Thoracic aorta (tissue), 2 donors: Measurements from ENCODE around the gene GCNT2. TPM values are rescaled to one million over a fixed set of nuclear protein-coding genes. Genes with fewer than 3 reads are reported as not detected.

Experiments
- ATAC-seq: fragments of 150-250 bp; one replicate; pipeline ENCODE4 v1.8.0; 2017; ENCODE audit warnings: low read depth; ENCODE audit not compliant: insufficient number of reproducible peaks, low FRiP score
- DNase-seq: peaks from one replicate; pipeline ENCODE4 v3.0.0-alpha.2; 2020; ENCODE audit warnings: low spot score
- H3K27ac ChIP-seq, 2 donors: fragments of 200-600 bp; sonication (generic); 1 replicate in 1 of 2; 2 replicates in 1 of 2; pipeline ENCODE4 v1.5.1; 2016; ENCODE audit warnings: mild to moderate bottlenecking in 2 of 2, moderate library complexity in 2 of 2
- H3K27me3 ChIP-seq: fragments of 200-600 bp; sonication (generic); replicated peaks from 2 replicates; pipeline ENCODE4 v1.6.0; 2016; ENCODE audit warnings: mild to moderate bottlenecking; ENCODE audit not compliant: insufficient read depth
- H3K36me3 ChIP-seq: fragments of 200-600 bp; sonication (generic); one replicate; pipeline ENCODE4 v1.5.1; 2016
- H3K4me1 ChIP-seq, 2 donors: fragments of 200-600 bp; sonication (generic); 1 replicate in 1 of 2; 2 replicates in 1 of 2; pipeline versions ENCODE4 v1.5.1 to v1.6.0; 2016; ENCODE audit warnings: low read depth in 2 of 2, mild to moderate bottlenecking in 1 of 2; ENCODE audit not compliant: control insufficient read depth in 1 of 2
- H3K4me3 ChIP-seq: fragments of 200-600 bp; sonication (generic); 2 replicates; pipeline ENCODE4 v1.5.1; 2016; ENCODE audit warnings: mild to moderate bottlenecking
- H3K9me3 ChIP-seq: fragments of 200-600 bp; sonication (generic); 2 replicates; pipeline ENCODE4 v1.5.1; 2016
- CTCF ChIP-seq: fragments of 200-600 bp; sonication (generic); IDR thresholded peaks from one replicate; pipeline ENCODE4 v1.5.1; 2019; ENCODE audit warnings: antibody characterized with exemption
- total RNA-seq, 2 donors: library from RNA; depleted of rRNA; stranded (reverse); fragments of >200 nt; gene quantifications; one replicate each; pipeline versions ENCODE4 v1.1.0 to v1.2.3, GENCODE V29; 2016

The GCNT2 gene
- total RNA-seq, 2 donors from 2014 or later: 29.1 to 44.9 TPM

DNA sequence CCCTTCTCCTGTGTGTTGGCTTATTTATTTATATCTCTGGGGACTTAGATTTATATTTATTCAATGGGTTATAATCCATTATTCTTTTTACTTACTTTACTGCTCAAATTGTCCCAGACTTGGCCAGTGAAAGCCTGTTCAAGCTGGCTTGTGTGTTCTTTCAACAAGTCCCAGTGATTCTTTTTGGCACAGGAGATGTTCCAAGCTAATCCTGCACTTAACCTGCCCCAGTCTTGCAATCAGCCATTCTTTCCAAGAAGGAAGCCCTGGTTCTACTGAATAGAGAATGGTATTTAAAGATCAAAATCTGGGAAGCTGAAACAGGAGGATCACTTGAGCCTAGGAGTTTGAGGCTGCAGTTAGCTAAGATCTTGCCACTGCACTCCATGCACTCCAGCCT lies 26.7 kb downstream of the GCNT2 start:
- H3K36me3 ChIP-seq: no peaks in the 10 kb centered on the region
- no peaks in the 10 kb centered on the region for H3K9me3 ChIP-seq
- H3K4me3 ChIP-seq: no peak overlapping the region
- ATAC-seq (no peak), DNase-seq (no peak)
- peak overlapping the region; percentile 92 to 96 for H3K27ac ChIP-seq
- H3K27me3 ChIP-seq: no peaks in the 10 kb centered on the region
- TF ChIP-seq CTCF: no peak
- H3K4me1 ChIP-seq: peaks cover 30 to 51% of the 10 kb centered on the region in 2 donors

DNA sequence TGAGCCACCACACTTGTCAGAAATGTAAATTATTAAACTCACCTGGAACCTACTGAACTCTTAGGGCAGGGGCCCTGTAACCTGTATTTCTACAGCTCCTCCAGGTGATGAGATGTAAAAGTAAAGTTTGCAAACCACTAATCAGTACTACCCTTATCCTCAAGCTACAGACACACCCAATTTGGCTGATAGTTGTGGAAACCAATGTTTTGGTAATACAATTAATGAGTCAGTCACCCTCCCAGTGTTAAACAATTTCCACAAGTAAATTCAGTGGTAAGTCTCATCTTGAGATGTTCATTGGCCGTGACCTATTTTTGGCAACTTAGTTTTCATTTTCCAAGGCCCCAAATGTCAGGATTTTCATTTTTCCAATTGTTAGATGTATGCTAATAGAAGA lies 29.6 kb downstream of the GCNT2 start:
- no peaks in the 10 kb centered on the region for H3K27me3 ChIP-seq
- ATAC-seq: no peak
- H3K36me3 ChIP-seq: no peaks in the 10 kb centered on the region
- no peaks in the 10 kb centered on the region for H3K9me3 ChIP-seq
- H3K4me3 ChIP-seq: no peak overlapping the region
- peaks cover 30 to 57% of the 10 kb centered on the region in 2 donors for H3K4me1 ChIP-seq
- no peak overlapping the region for H3K27ac ChIP-seq
- DNase-seq: no peak
- TF ChIP-seq CTCF: no peak

DNA sequence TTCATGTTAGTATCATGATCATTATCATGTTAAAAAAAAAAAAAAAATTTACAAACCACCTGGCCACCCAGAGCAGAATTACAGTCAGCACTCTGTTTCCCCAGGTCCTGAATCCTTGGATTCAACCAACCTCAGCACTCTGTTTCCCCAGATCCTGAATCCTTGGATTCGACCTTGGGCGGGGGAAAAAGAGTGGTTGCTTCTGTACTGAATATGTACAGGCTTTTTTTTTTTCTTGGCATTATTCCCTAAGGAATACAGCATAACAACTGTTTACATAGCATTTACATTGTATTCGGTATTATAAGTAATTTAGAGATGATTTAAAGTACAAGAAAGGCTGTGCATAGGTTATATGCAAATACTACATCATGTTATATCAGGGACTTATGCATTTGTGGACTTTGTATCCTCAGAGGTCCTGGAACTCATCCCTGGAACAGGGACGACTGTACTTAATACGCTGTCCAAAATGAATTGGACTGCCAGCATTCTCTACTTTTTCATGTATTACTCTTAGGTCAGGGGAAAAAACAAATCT lies 31.2 kb downstream of the GCNT2 start:
- Histone ChIP-seq H3K9me3 (no peaks in the 10 kb centered on the region), H3K4me3 (no peak overlapping the region), H3K27me3 (no peaks in the 10 kb centered on the region), H3K36me3 (no peaks in the 10 kb centered on the region), H3K4me1 (peaks cover 24 to 59% of the 10 kb centered on the region in 2 donors), H3K27ac (no peak overlapping the region)
- no peak for ATAC-seq
- no peak for TF ChIP-seq CTCF
- no peak for DNase-seq

DNA sequence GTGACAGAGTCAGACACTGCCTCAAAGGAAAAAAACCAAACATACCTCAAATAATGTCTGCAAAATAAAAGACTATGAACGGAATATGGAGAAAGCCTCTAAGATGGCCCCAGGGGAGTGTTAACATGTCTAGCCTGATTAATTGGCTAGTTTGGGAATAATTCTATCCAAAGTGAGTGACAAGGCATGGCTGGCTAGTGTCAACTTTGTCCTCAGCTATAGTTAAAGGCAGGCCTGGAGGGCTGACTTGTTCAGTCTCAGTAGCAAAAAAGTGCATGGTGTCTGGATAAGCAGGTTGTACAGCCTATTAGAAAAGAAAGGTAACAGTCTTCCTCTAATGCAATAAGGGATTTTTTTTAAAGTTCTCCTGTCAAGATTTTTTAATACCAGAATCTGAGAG lies 32.7 kb downstream of the GCNT2 start:
- ATAC-seq (no peak), DNase-seq (no peak)
- Histone ChIP-seq H3K36me3 (no peaks in the 10 kb centered on the region), H3K9me3 (no peaks in the 10 kb centered on the region), H3K4me1 (peaks cover 19 to 60% of the 10 kb centered on the region in 2 donors), H3K27me3 (no peaks in the 10 kb centered on the region), H3K4me3 (no peak overlapping the region), H3K27ac (peak overlapping the region in 1 of 2 donors; percentile 62)
- no peak for TF ChIP-seq CTCF

- peaks cover 20 to 66% of the 10 kb centered on the region in 2 donors for H3K4me1 ChIP-seq
Measured at GRCh38 chr6:10554826-10555225, 33.7 kb downstream of the GCNT2 start.

More at GRCh38 chr6:10554826-10555225, 33.7 kb downstream of the GCNT2 start:
- peak overlapping the region; percentile 8 to 62 for H3K27ac ChIP-seq
- H3K36me3 ChIP-seq: no peaks in the 10 kb centered on the region
- DNase-seq: no peak
- H3K4me3 ChIP-seq: peak overlapping the region; percentile 4
- no peak for ATAC-seq
- H3K9me3 ChIP-seq: no peaks in the 10 kb centered on the region
- no peak for TF ChIP-seq CTCF
- no peaks in the 10 kb centered on the region for H3K27me3 ChIP-seq
